Pancreas (tissue), 10 donors: Measurements from ENCODE around the gene SRMS. TPM values are rescaled to one million over a fixed set of nuclear protein-coding genes. Genes with fewer than 3 reads are reported as not detected.

Experiments used
- ATAC-seq, 4 donors: fragments of 200-7000 bp; cut with Tn5 transposase; one replicate each; pipeline versions ENCODE4 v1.8.0 to v1.9.1; 2020; ENCODE audit warnings: mild to moderate bottlenecking in 4 of 4, moderate library complexity in 4 of 4
- DNase-seq, 6 donors: peaks; one replicate each; pipeline ENCODE4 v3.0.0-alpha.2; 2020
- FAIRE-seq: peaks from 2 replicates; lab custom pipeline; 2012; peaks lifted over from hg19 to GRCh38; lab: Jason Lieb, UNC
- H3K27ac ChIP-seq, 4 donors: fragments of 200-600 bp; sonication (generic); 1 replicate in 3 of 4; 2 replicates in 1 of 4; pipeline versions ENCODE4 v1.5.0 to v1.8.0; 2020
- H3K27me3 ChIP-seq, 4 donors: fragments of 200-600 bp; one replicate each; pipeline ENCODE4 v1.8.0; 2021
- H3K36me3 ChIP-seq, 3 donors: fragments of 200-600 bp; sonication (generic) in 1 of 3; one replicate each; pipeline versions ENCODE4 v1.5.0 to v1.8.0; 2020 to 2021
- H3K4me1 ChIP-seq, 3 donors: fragments of 200-600 bp; one replicate each; pipeline ENCODE4 v1.8.0; 2021
- H3K4me3 ChIP-seq, 4 donors: fragments of 200-600 bp; sonication (generic) in 2 of 4; one replicate each; pipeline versions ENCODE4 v1.5.0 to v1.8.0; 2020 to 2021
- H3K9me3 ChIP-seq, 4 donors: fragments of 200-600 bp; one replicate each; pipeline ENCODE4 v1.8.0; 2021
- CTCF ChIP-seq, 4 donors: fragments of 200-600 bp; sonication (generic) in 3 of 4; IDR thresholded peaks; one replicate each; pipeline versions ENCODE4 v1.5.0 to v1.8.0; 2021; ENCODE audit warnings: antibody characterized with exemption in 4 of 4
- WGBS, 2 donors: extraction: QIAGEN DNeasy Blood & Tissue Kit; methylation state at CpG; one replicate each; pipeline ENCODE4 v1.1.7; 2013; 5-methylcytosine and 5-hydroxymethylcytosine counted together
- intact Hi-C, 3 donors: fragments of 100-400 bp; cut with DNase I; formaldehyde crosslinking; loops; one replicate each; pipeline versions ENCODE4 v1.11.1 to v1.14.2; 2022
- polyA plus RNA-seq, 2 donors: library from polyadenylated mRNA; stranded (reverse); fragments of 200-250 nt; gene quantifications; one replicate each; pipeline ENCODE4 v1.2.3, GENCODE V29; 2013
- total RNA-seq, 6 donors: library from RNA; stranded (reverse); fragmentation: NEBNext Ultra II Directional in 4 of 6; extraction: Animal tissue kit (Norgen Biotek cat#: 25700) in 4 of 6; gene quantifications; one replicate each; pipeline versions ENCODE4 v1.2.1 to v1.2.4, GENCODE V29; 2021 to 2023
- donor health status: healthy with polysubstance abuse.
- donor health status: DM: no; HTN: no; CAD: no; lungs with moderate emphysema.
- donor health status: DM: no; HTN: no; CAD: no.
- donor health status: control.
- donor health status: control.
- donor health status: Bipolar disorder and iron deficiency.
- donor health status: DM: yes; HTN: yes; CAD: no.
- donor health status: DM: no; HTN: no; CAD: no.
- donor health status: DM: no; HTN: no; CAD: no.
- donor health status: DM: yes; HTN: yes; CAD: no.

Gene SRMS
- total and polyA plus RNA-seq, 8 donors: not detected

DNA sequence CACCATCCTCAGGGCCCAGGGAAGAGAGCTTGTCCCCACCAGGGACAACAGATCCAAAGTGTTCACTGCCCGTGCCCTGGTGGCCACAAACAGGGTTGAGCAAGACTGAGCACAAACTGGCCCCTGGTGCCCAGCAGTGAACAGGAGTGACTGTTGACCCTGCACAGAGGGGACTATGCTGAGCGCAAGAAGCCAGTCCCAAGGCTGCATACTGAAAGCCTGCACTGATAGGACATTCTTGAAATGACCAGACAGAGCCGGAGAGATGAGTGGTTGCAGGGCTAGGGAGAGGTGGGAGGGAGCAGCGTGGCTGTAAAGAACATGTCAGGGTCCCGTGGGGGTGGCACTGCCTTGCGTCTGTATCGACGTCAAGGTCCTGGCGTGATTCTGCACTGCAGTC, 3.5 kb upstream of the SRMS start:
- Histone ChIP-seq H3K36me3 (no peaks in the 10 kb centered on the region), H3K27me3 (no peaks in the 10 kb centered on the region), H3K27ac (no peak overlapping the region), H3K4me3 (no peak overlapping the region), H3K4me1 (no peaks in the 10 kb centered on the region), H3K9me3 (no peaks in the 10 kb centered on the region)
- TF ChIP-seq CTCF (IDR thresholded peaks at IDR 0.05): no peak
- 42 to 63% methylated on average over 9 of the region's 9 CpGs for WGBS, 2 donors
- FAIRE-seq (no peak), DNase-seq (no peak), ATAC-seq (no peak)
- intact Hi-C loops: no loop called here

DNA sequence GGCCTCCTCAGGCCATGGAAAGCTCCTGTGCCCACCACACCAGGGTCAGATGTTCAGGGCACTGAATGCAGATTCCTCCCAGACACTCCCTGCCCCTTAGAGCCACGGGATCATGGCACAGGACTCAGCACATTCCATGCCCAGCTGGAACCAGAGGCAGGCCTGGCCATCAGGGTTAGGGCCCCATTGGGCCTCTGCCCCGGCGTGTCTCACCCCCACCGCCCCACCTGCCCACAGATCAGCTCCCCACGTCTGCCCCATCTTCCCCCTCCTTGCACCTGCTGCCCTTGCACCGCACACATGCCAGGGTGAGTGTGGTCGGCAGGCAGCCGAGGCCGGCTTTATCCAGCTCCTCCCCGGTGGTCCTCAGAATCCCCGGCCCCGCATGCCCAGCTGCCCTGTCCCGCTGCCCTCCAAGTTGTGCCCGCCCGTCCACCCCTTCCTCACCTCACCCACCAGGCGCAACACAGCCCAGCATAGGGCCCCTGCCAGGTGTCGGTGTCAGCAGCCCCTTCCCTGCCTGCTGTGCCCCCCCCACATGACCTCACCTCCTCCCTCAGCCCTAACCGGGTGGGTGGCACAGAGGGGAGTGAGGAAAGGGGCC, 2.2 kb upstream of the SRMS start:
- FAIRE-seq: no peak
- no peaks in the 10 kb centered on the region for H3K27me3 ChIP-seq

DNA sequence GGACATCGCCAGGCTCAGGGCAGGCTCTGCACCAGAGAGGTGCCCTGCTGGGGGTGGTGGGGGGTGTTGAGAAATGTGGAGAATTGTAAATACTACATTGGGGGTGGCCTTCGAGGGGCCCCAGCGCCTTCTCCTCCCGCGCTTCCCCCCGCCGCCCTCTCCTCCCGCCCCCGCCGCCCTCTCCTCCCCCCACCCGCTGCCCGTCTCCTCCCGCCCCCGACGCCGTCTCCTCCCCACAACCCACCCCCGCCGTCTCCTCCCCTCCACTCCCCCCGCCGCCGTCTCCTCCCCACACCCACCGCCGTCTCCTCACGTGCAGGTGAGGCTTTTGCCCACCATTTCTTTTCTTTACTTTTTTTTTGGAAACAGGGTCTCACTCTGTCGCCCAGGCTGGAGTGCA, 1.5 kb upstream of the SRMS start:
- no peaks in the 10 kb centered on the region for H3K36me3 ChIP-seq
- WGBS, 2 donors: 21 to 33% methylated on average over 7 to 13 of the region's 25 CpGs
- intact Hi-C loops: loop anchor here in 1 of 3 donors (10.0 kb wide), 1 partner anchor 416 kb away; the partner anchor contains the start of gene ZNF512B
- no peaks in the 10 kb centered on the region for H3K9me3 ChIP-seq
- H3K27me3 ChIP-seq: no peaks in the 10 kb centered on the region
- H3K27ac ChIP-seq: no peak overlapping the region
- FAIRE-seq (no peak), ATAC-seq (no peak), DNase-seq (no peak)
- H3K4me3 ChIP-seq: no peak overlapping the region
- H3K4me1 ChIP-seq: no peaks in the 10 kb centered on the region
- TF ChIP-seq CTCF (IDR thresholded peaks at IDR 0.05): no peak

More for the DNA sequence above, 2.2 kb upstream of the SRMS start:
- no peak overlapping the region for H3K4me3 ChIP-seq
- H3K27ac ChIP-seq: no peak overlapping the region
- no peak for DNase-seq
- TF ChIP-seq CTCF (IDR thresholded peaks at IDR 0.05): no peak
- no peaks in the 10 kb centered on the region for H3K36me3 ChIP-seq
- no peak for ATAC-seq
- no peaks in the 10 kb centered on the region for H3K9me3 ChIP-seq
- WGBS, 2 donors: 66 to 71% methylated on average over 16 to 18 of the region's 18 CpGs
- H3K4me1 ChIP-seq: no peaks in the 10 kb centered on the region
- intact Hi-C loops: loop anchor here in 1 of 3 donors (10.0 kb wide), 1 partner anchor 415 kb away; the partner anchor contains the start of gene ZNF512B

GRCh38 chr20:63548542-63548941, 993 bp upstream of the SRMS start:
- WGBS, 2 donors: 30 to 43% methylated on average over 9 to 11 of the region's 11 CpGs
- Histone ChIP-seq H3K27me3 (no peaks in the 10 kb centered on the region), H3K36me3 (no peaks in the 10 kb centered on the region), H3K9me3 (no peaks in the 10 kb centered on the region), H3K27ac (no peak overlapping the region), H3K4me1 (no peaks in the 10 kb centered on the region), H3K4me3 (no peak overlapping the region)
- no peak for TF ChIP-seq CTCF (IDR thresholded peaks at IDR 0.05)
- no peak for FAIRE-seq
- no peak for DNase-seq
- ATAC-seq: no peak
- intact Hi-C loops: loop anchor here in 1 of 3 donors (10.0 kb wide), 1 partner anchor 416 kb away; the partner anchor contains the start of gene ZNF512B
